Gastroesophageal sphincter (tissue), 3 donors: ENCODE data around the gene ZNF777.

ENCODE experiments used
- EP300 ChIP-seq: sonication (generic); formaldehyde crosslinking; IDR thresholded peaks from one replicate; pipeline ENCODE4 v1.6.1; 2017; ENCODE audit warnings: antibody characterized with exemption, mild to moderate bottlenecking
- POLR2A ChIP-seq, 2 donors: fragments of 450-650 bp; IDR thresholded peaks; one replicate each; pipeline ENCODE4 v1.6.1; 2017; ENCODE audit warnings: antibody characterized with exemption in 2 of 2, mild to moderate bottlenecking in 2 of 2, moderate library complexity in 1 of 2
- POLR2AphosphoS5 ChIP-seq: sonication (generic); formaldehyde crosslinking; IDR thresholded peaks from one replicate; pipeline ENCODE4 v1.6.1; 2017; ENCODE audit warnings: antibody characterized with exemption
- TF ChIP-seq, protein P1 (sequence below), 4 experiments: fragments of 200-600 bp in 2 of 4; fragments of 450-650 bp in 2 of 4; sonication (generic) in 1 of 4; IDR thresholded peaks; one replicate each; pipeline ENCODE4 v1.5.1; 2017 to 2019; ENCODE audit warnings: antibody characterized with exemption in 4 of 4, mild to moderate bottlenecking in 2 of 4, moderate library complexity in 2 of 4

DNA sequence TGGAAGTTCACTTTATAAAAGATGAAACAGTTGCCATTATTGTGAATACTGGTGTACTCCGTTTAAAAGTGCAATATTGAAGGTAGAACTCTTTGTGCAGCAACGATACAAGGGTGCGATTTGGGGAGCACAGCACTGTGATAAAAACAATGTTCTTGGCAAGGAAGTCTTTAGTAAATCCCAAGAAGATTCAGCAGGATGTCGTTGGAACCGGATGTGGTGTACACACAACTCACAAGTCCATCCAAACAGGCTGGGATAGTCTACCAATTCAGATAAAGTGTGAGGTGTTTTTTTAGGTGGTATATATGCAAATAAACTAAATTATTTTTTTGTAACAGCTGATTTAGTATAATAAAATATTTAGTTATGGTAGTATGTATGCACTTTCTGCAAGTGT is 46.7 kb downstream of the ZNF777 start:
- TF ChIP-seq POLR2AphosphoS5 (no peak), EP300 (no peak), POLR2A (IDR thresholded peaks at IDR 0.05) (no peak)
- TF ChIP-seq, protein P1, sequence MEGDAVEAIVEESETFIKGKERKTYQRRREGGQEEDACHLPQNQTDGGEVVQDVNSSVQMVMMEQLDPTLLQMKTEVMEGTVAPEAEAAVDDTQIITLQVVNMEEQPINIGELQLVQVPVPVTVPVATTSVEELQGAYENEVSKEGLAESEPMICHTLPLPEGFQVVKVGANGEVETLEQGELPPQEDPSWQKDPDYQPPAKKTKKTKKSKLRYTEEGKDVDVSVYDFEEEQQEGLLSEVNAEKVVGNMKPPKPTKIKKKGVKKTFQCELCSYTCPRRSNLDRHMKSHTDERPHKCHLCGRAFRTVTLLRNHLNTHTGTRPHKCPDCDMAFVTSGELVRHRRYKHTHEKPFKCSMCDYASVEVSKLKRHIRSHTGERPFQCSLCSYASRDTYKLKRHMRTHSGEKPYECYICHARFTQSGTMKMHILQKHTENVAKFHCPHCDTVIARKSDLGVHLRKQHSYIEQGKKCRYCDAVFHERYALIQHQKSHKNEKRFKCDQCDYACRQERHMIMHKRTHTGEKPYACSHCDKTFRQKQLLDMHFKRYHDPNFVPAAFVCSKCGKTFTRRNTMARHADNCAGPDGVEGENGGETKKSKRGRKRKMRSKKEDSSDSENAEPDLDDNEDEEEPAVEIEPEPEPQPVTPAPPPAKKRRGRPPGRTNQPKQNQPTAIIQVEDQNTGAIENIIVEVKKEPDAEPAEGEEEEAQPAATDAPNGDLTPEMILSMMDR (IDR thresholded peaks at IDR 0.05) = no peak
